SK-N-SH treated with all-trans-retinoic acid at 6 μM for 48 hours (cell line): Measurements from ENCODE around the gene MAP2.

Experiments
- ATAC-seq: fragments of 200-7000 bp; cut with Tn5 transposase; 3 replicates; pipeline ENCODE4 v1.9.1; 2020; ENCODE audit warnings: mild to moderate bottlenecking, moderate library complexity
- ARNTL ChIP-seq: fragments of 450-650 bp; formaldehyde crosslinking; IDR thresholded peaks from 2 replicates; pipeline ENCODE4 v1.5.0; 2020; ENCODE audit warnings: low read depth, mild to moderate bottlenecking, moderate library complexity, borderline replicate concordance
- CREB5 ChIP-seq: fragments of 250-450 bp; sonication (Bioruptor Pico); IDR thresholded peaks from 2 replicates; pipeline ENCODE4 v1.5.1; 2020; ENCODE audit warnings: low read depth, mild to moderate bottlenecking, moderate library complexity
- CSDC2 ChIP-seq: fragments of 250-450 bp; sonication (Bioruptor Pico); IDR thresholded peaks from 2 replicates; pipeline ENCODE4 v1.5.0; 2020; ENCODE audit warnings: mild to moderate bottlenecking, moderate library complexity
- CSRNP3 ChIP-seq: fragments of 250-450 bp; sonication (Bioruptor Pico); IDR thresholded peaks from 2 replicates; pipeline ENCODE4 v1.5.1; 2021; ENCODE audit warnings: mild to moderate bottlenecking, moderate library complexity
- ESRRG ChIP-seq: fragments of 250-450 bp; sonication (Bioruptor Pico); IDR thresholded peaks from 2 replicates; pipeline ENCODE4 v1.6.1; 2021; ENCODE audit warnings: mild to moderate bottlenecking
- GLIS3 ChIP-seq: fragments of 250-450 bp; sonication (Bioruptor Pico); IDR thresholded peaks from 2 replicates; pipeline ENCODE4 v1.5.0; 2020; ENCODE audit warnings: mild to moderate bottlenecking, moderate library complexity
- ISL1 ChIP-seq: fragments of 250-450 bp; sonication (Bioruptor Pico); IDR thresholded peaks from 2 replicates; pipeline ENCODE4 v2.1.2; 2022; ENCODE audit warnings: mild to moderate bottlenecking, moderate library complexity
- OSR1 ChIP-seq: fragments of 250-450 bp; sonication (Bioruptor Pico); IDR thresholded peaks from 2 replicates; pipeline ENCODE4 v1.8.0; 2022; ENCODE audit warnings: moderate library complexity, mild to moderate bottlenecking, inconsistent platforms
- POU6F1 ChIP-seq: fragments of 250-450 bp; sonication (Bioruptor Pico); IDR thresholded peaks from 2 replicates; pipeline ENCODE4 v1.8.0; 2021; ENCODE audit warnings: low read depth, mild to moderate bottlenecking, moderate library complexity, borderline replicate concordance
- PPARA ChIP-seq: fragments of 250-450 bp; sonication (Bioruptor Pico); IDR thresholded peaks from 2 replicates; pipeline ENCODE4 v1.5.0; 2020; ENCODE audit warnings: mild to moderate bottlenecking, borderline replicate concordance
- RARB ChIP-seq: fragments of 250-450 bp; sonication (Bioruptor Pico); IDR thresholded peaks from 2 replicates; pipeline ENCODE4 v1.8.0; 2021; ENCODE audit warnings: mild to moderate bottlenecking, moderate library complexity
- SNAI2 ChIP-seq: fragments of 250-450 bp; sonication (Bioruptor Pico); IDR thresholded peaks from 2 replicates; pipeline ENCODE4 v1.5.0; 2020; ENCODE audit warnings: mild to moderate bottlenecking, moderate library complexity
- TCF4 ChIP-seq: fragments of 250-450 bp; sonication (Bioruptor Pico); IDR thresholded peaks from 2 replicates; pipeline ENCODE4 v1.8.0; 2021; ENCODE audit warnings: mild to moderate bottlenecking, moderate library complexity, borderline replicate concordance
- TOX ChIP-seq: fragments of 250-450 bp; sonication (Bioruptor Pico); IDR thresholded peaks from 2 replicates; pipeline ENCODE4 v1.8.0; 2021; ENCODE audit warnings: mild to moderate bottlenecking, moderate library complexity, borderline replicate concordance
- TSHZ2 ChIP-seq: fragments of 250-450 bp; sonication (Bioruptor Pico); IDR thresholded peaks from 2 replicates; pipeline ENCODE4 v1.5.0; 2020; ENCODE audit warnings: mild to moderate bottlenecking, moderate library complexity
- ZC3H10 ChIP-seq: fragments of 250-450 bp; sonication (Bioruptor Pico); IDR thresholded peaks from 2 replicates; pipeline ENCODE4 v1.5.1; 2021; ENCODE audit warnings: mild to moderate bottlenecking, moderate library complexity
- ZFP3 ChIP-seq: fragments of 250-450 bp; sonication (Bioruptor Pico); IDR thresholded peaks from 2 replicates; pipeline ENCODE4 v1.5.0; 2020; ENCODE audit warnings: mild to moderate bottlenecking, moderate library complexity
- ZFP30 ChIP-seq: fragments of 450-650 bp; formaldehyde crosslinking; IDR thresholded peaks from 2 replicates; pipeline ENCODE4 v1.5.0; 2022; ENCODE audit warnings: mild to moderate bottlenecking, moderate library complexity
- ZNF70 ChIP-seq: fragments of 450-650 bp; formaldehyde crosslinking; IDR thresholded peaks from 2 replicates; pipeline ENCODE4 v1.5.0; 2020; ENCODE audit warnings: mild to moderate bottlenecking, moderate library complexity
- ZNF8 ChIP-seq: fragments of 450-650 bp; formaldehyde crosslinking; IDR thresholded peaks from 2 replicates; pipeline ENCODE4 v1.5.0; 2020; ENCODE audit warnings: mild to moderate bottlenecking, moderate library complexity
- TF ChIP-seq, protein P1 (sequence below): fragments of 250-450 bp; sonication (Bioruptor Pico); IDR thresholded peaks from 2 replicates; pipeline ENCODE4 v1.8.0; 2020; ENCODE audit warnings: mild to moderate bottlenecking, moderate library complexity, borderline replicate concordance

MAP2 gene

GRCh38 chr2:209763106-209763505, 339.3 kb downstream of the MAP2 start:
- no peak for ATAC-seq
- TF ChIP-seq OSR1 (CRISPR knock-in tag) (no peak), CSRNP3 (CRISPR knock-in tag) (no peak), TCF4 (CRISPR knock-in tag) (no peak), ZC3H10 (CRISPR knock-in tag) (no peak), POU6F1 (CRISPR knock-in tag) (no peak), ESRRG (CRISPR knock-in tag) (no peak), CSDC2 (CRISPR knock-in tag) (no peak), PPARA (CRISPR knock-in tag) (no peak), ZFP3 (CRISPR knock-in tag) (no peak), TSHZ2 (CRISPR knock-in tag) (no peak), ARNTL (CRISPR knock-in tag) (no peak), CREB5 (CRISPR knock-in tag) (no peak), ZFP30 (CRISPR knock-in tag) (no peak), GLIS3 (CRISPR knock-in tag) (no peak), RARB (CRISPR knock-in tag) (no peak), TOX (CRISPR knock-in tag) (no peak), ZNF8 (CRISPR knock-in tag) (no peak), ISL1 (no peak), SNAI2 (no peak)
- TF ChIP-seq, protein P1, sequence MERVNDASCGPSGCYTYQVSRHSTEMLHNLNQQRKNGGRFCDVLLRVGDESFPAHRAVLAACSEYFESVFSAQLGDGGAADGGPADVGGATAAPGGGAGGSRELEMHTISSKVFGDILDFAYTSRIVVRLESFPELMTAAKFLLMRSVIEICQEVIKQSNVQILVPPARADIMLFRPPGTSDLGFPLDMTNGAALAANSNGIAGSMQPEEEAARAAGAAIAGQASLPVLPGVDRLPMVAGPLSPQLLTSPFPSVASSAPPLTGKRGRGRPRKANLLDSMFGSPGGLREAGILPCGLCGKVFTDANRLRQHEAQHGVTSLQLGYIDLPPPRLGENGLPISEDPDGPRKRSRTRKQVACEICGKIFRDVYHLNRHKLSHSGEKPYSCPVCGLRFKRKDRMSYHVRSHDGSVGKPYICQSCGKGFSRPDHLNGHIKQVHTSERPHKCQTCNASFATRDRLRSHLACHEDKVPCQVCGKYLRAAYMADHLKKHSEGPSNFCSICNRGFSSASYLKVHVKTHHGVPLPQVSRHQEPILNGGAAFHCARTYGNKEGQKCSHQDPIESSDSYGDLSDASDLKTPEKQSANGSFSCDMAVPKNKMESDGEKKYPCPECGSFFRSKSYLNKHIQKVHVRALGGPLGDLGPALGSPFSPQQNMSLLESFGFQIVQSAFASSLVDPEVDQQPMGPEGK (CRISPR knock-in tag), result no peak

GRCh38 chr2:209766613-209767012, 342.8 kb downstream of the MAP2 start:
- TF ChIP-seq TSHZ2 (CRISPR knock-in tag) (no peak), RARB (CRISPR knock-in tag) (no peak), ISL1 (no peak), PPARA (CRISPR knock-in tag) (no peak), SNAI2 (no peak), POU6F1 (CRISPR knock-in tag) (no peak), ZNF70 (no peak), GLIS3 (CRISPR knock-in tag) (no peak)
- TF ChIP-seq, protein P1 (CRISPR knock-in tag), result no peak
- TF ChIP-seq, all 23 proteins: peak for 0
- no peak for ATAC-seq
